Mesenchymal stem cell (in vitro differentiated cells and primary cell): ENCODE measurements around the gene AFM.

Experiments
- DNase-seq: peaks from one replicate; pipeline ENCODE4 v3.0.0-alpha.2; 2013
- H2AFZ ChIP-seq: one replicate; pipeline ENCODE4 v1.6.1; 2013; ENCODE audit warnings: low read depth, mild to moderate bottlenecking, control low read depth, inconsistent platforms, low read length, moderate library complexity
- H2AK5ac ChIP-seq: 2 replicates; pipeline ENCODE4 v1.6.1; 2013; ENCODE audit warnings: low read length, moderate library complexity, mild to moderate bottlenecking, inconsistent platforms; ENCODE audit not compliant: severe bottlenecking
- H2BK120ac ChIP-seq: one replicate; pipeline ENCODE4 v1.6.1; 2013; ENCODE audit warnings: low read depth, mild to moderate bottlenecking, inconsistent platforms, low read length, moderate library complexity
- H2BK12ac ChIP-seq, 2 experiments: one replicate each; pipeline ENCODE4 v1.6.1; 2013; ENCODE audit warnings: inconsistent platforms in 2 of 2, low read length in 2 of 2, mild to moderate bottlenecking in 2 of 2, moderate library complexity in 2 of 2, control low read depth in 1 of 2
- H2BK15ac ChIP-seq: one replicate; pipeline ENCODE4 v1.6.1; 2013; ENCODE audit warnings: mild to moderate bottlenecking, low read depth, inconsistent platforms; ENCODE audit not compliant: poor library complexity, severe bottlenecking
- H2BK5ac ChIP-seq: 2 replicates; pipeline ENCODE4 v1.6.1; 2013; ENCODE audit warnings: low read depth, mild to moderate bottlenecking, low read length, control low read depth, inconsistent platforms; ENCODE audit not compliant: poor library complexity, severe bottlenecking
- H3K14ac ChIP-seq, 2 experiments: one replicate each; pipeline ENCODE4 v1.6.1; 2013; ENCODE audit warnings: inconsistent platforms in 2 of 2, low read length in 2 of 2, control low read depth in 1 of 2, mild to moderate bottlenecking in 1 of 2, moderate library complexity in 1 of 2
- H3K18ac ChIP-seq, 2 experiments: one replicate each; pipeline ENCODE4 v1.6.1; 2013; ENCODE audit warnings: inconsistent platforms in 2 of 2, low read length in 2 of 2, control low read depth in 1 of 2, low read depth in 1 of 2, mild to moderate bottlenecking in 1 of 2
- H3K23ac ChIP-seq, 2 experiments: one replicate each; pipeline ENCODE4 v1.6.1; 2013; ENCODE audit warnings: inconsistent platforms in 2 of 2, low read length in 2 of 2, mild to moderate bottlenecking in 2 of 2, moderate library complexity in 2 of 2, control low read depth in 1 of 2
- H3K27ac ChIP-seq: 2 replicates; pipeline ENCODE4 v1.5.1; 2013; ENCODE audit warnings: mild to moderate bottlenecking, moderate library complexity, low read length, control low read depth, inconsistent platforms; ENCODE audit not compliant: poor library complexity, severe bottlenecking
- H3K27me3 ChIP-seq, 2 experiments: 2 replicates each; pipeline versions ENCODE4 v1.6.1 to v1.7.0; 2013; ENCODE audit warnings: low read length in 2 of 2, mild to moderate bottlenecking in 2 of 2, moderate library complexity in 2 of 2, control low read depth in 1 of 2, inconsistent platforms in 1 of 2; ENCODE audit not compliant: control insufficient read depth in 1 of 2, insufficient read depth in 1 of 2
- H3K36me3 ChIP-seq, 2 experiments: 2 replicates each; pipeline versions ENCODE4 v1.6.1 to v1.7.0; 2013; ENCODE audit warnings: low read length in 2 of 2, control low read depth in 1 of 2, inconsistent platforms in 1 of 2, low read depth in 1 of 2, mild to moderate bottlenecking in 1 of 2; ENCODE audit not compliant: insufficient read depth in 2 of 2, control insufficient read depth in 1 of 2
- H3K4ac ChIP-seq, 2 experiments: one replicate each; pipeline ENCODE4 v1.6.1; 2013; ENCODE audit warnings: inconsistent platforms in 2 of 2, low read length in 2 of 2, mild to moderate bottlenecking in 2 of 2, moderate library complexity in 2 of 2, control low read depth in 1 of 2, low read depth in 1 of 2
- H3K4me1 ChIP-seq: 2 replicates; pipeline ENCODE4 v1.6.1; 2013; ENCODE audit warnings: low read depth, low read length, control low read depth; ENCODE audit not compliant: control insufficient read depth, insufficient read depth
- H3K4me2 ChIP-seq: 2 replicates; pipeline ENCODE4 v1.6.1; 2013; ENCODE audit warnings: low read length, mild to moderate bottlenecking, inconsistent platforms; ENCODE audit not compliant: poor library complexity, severe bottlenecking
- H3K4me3 ChIP-seq, 2 experiments: 2 replicates each; pipeline versions ENCODE4 v1.5.1 to v1.7.0; 2013; ENCODE audit warnings: low read length in 2 of 2, mild to moderate bottlenecking in 2 of 2, control low read depth in 1 of 2, low read depth in 1 of 2; ENCODE audit not compliant: insufficient read depth in 1 of 2
- H3K79me1 ChIP-seq: replicated peaks from 2 replicates; pipeline ENCODE4 v1.6.1; 2013; ENCODE audit warnings: mild to moderate bottlenecking, control low read depth, low read length, inconsistent platforms; ENCODE audit not compliant: poor library complexity, severe bottlenecking
- H3K9ac ChIP-seq: 2 replicates; pipeline ENCODE4 v1.7.0; 2013; ENCODE audit warnings: mild to moderate bottlenecking, low read length, moderate library complexity
- H3K9me3 ChIP-seq: 2 replicates; pipeline ENCODE4 v1.7.0; 2013; ENCODE audit warnings: mild to moderate bottlenecking, low read length; ENCODE audit not compliant: control insufficient read depth
- H4K8ac ChIP-seq: one replicate; pipeline ENCODE4 v1.6.1; 2013; ENCODE audit warnings: inconsistent platforms, mild to moderate bottlenecking, low read length, moderate library complexity
- H4K91ac ChIP-seq: one replicate; pipeline ENCODE4 v1.6.1; 2013; ENCODE audit warnings: mild to moderate bottlenecking, low read length, inconsistent platforms
- WGBS: methylation state at CpG from one replicate; pipeline ENCODE4 v1.1.7; 2013; ENCODE audit warnings: mixed read lengths; 5-methylcytosine and 5-hydroxymethylcytosine counted together

The AFM gene

DNA sequence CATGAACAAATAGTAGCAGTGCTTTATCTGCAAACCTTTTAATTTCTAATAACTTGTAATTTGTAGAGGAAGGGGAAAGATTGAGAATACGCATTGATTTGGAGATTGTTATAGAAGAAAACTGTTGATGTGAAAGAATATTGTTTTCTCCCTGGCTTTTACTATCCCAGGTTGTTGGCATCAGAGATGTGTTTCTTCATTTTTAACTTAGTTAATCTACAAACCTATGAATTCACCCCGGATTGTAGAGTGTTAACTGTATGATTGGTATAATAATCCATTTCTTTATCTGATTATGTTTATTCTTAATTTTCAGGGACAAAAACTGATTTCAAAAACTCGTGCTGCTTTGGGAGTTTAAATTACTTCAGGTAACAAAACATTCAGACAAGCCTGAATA lies 26.6 kb upstream of the AFM start:
- H2BK120ac ChIP-seq = no peak overlapping the region
- H3K23ac ChIP-seq = no peak overlapping the region
- H3K79me1 ChIP-seq = no peaks in the 10 kb centered on the region
- no peak overlapping the region for H4K91ac ChIP-seq
- H3K36me3 ChIP-seq = no peaks in the 10 kb centered on the region
- no peak for DNase-seq
- no peak overlapping the region for H2AK5ac ChIP-seq
- H3K4ac ChIP-seq = no peak overlapping the region
- no peak overlapping the region for H3K9ac ChIP-seq
- no peak overlapping the region for H3K18ac ChIP-seq
- H4K8ac ChIP-seq = no peak overlapping the region
- H3K14ac ChIP-seq = no peak overlapping the region
- no peak overlapping the region for H2BK12ac ChIP-seq
- 100% methylated on average over 1 of the region's 3 CpGs for WGBS
- H3K4me1 ChIP-seq = peaks cover 4% of the 10 kb centered on the region
- H3K27ac ChIP-seq = no peak overlapping the region
- no peak overlapping the region for H2AFZ ChIP-seq
- no peak overlapping the region for H3K4me2 ChIP-seq
- H2BK15ac ChIP-seq = no peak overlapping the region
- H3K27me3 ChIP-seq = no peaks in the 10 kb centered on the region
- no peak overlapping the region for H2BK5ac ChIP-seq
- no peaks in the 10 kb centered on the region for H3K9me3 ChIP-seq
- no peak overlapping the region for H3K4me3 ChIP-seq

DNA sequence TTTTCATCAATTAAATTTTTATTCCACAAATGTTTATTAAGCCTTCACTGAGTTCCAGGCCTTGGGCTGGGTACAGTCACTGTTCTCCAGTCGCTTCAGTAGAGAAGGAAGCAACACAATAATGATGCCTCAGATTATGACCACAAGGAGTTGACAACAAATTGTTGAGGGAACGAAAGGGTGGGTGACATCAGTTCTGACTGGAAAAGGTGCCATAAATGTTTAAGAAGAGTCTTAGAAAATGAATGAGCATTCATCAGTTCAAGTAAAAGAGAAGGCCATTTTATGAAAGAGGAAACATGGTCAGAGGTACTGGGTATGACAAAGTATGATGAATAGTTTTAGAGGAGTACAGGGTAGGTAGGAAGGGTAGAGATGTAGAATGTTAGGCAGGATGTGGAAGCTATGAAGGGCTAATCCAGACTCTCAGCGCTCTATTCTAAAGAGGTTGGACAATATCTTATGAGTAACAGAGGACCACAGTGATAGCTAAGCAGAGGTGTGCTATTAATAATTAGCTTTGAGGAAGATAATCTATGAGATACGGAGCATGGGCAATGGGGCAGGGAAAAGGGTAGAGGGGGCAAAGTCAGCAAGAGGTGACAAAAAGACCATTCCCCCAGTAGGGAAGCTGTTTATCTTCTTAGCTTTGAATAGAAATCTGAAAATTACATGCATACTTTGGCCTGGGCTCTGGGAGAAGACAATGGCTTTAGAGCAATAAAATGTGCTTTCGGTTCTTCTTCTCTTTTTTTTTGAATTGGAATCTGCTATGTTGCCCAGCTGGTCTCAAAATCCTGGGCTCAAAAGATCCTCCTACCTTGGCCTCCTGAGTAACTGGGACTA lies 25.1 kb upstream of the AFM start:
- Histone ChIP-seq H3K18ac (no peak overlapping the region), H2BK5ac (no peak overlapping the region), H2AK5ac (no peak overlapping the region), H3K23ac (no peak overlapping the region), H2BK15ac (no peak overlapping the region), H3K14ac (no peak overlapping the region), H3K9ac (no peak overlapping the region), H3K36me3 (no peaks in the 10 kb centered on the region), H2BK120ac (no peak overlapping the region), H3K27me3 (no peaks in the 10 kb centered on the region), H4K8ac (no peak overlapping the region), H3K4me1 (peaks cover 2% of the 10 kb centered on the region), H2AFZ (no peak overlapping the region), H3K4ac (no peak overlapping the region), H3K27ac (no peak overlapping the region), H3K4me3 (no peak overlapping the region), H3K4me2 (no peak overlapping the region), H3K79me1 (no peaks in the 10 kb centered on the region), H2BK12ac (no peak overlapping the region), H3K9me3 (no peaks in the 10 kb centered on the region), H4K91ac (no peak overlapping the region)
- no peak for DNase-seq
- WGBS = 96% methylated on average over 5 of the region's 5 CpGs

DNA sequence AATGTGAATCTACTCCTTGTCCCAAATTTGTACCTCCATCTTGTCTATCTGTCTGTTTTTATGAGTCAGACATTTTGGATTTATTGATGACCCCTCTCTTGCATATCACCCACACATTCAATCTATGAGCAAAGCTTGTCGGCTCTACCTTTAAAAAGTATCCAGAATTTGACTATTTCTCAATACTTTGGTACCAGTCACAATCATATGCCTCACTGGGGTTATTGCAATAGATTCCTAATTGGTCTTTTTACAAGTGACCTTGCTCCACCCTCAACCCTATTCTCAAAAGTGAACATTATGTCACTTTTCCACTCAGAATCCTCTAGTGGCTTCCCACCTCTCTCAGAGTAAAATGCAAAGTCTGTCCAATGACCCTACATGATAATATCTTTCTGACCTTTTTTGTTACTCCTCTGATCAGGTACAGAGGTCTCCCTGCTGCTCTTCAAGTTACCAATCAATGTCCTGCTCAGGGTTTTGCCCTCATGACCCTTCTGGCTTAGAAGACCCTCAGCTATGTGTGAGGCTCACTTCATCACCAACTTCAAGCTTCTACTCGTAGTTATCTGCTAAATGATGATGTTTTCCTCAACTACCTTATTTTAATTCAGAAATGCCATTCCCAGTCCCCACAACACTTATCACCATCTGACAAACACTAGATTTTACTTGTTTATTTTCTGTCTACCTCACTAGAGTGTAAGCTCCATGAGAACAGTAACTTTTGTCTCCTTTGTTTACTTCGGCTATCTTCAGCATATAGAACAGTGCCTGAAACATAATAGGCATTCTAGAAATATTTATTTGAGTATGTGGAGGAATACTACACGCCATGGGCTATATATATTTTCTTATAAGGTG lies 23.1 kb upstream of the AFM start:
- no peak overlapping the region for H2BK12ac ChIP-seq
- no peak for DNase-seq

DNA sequence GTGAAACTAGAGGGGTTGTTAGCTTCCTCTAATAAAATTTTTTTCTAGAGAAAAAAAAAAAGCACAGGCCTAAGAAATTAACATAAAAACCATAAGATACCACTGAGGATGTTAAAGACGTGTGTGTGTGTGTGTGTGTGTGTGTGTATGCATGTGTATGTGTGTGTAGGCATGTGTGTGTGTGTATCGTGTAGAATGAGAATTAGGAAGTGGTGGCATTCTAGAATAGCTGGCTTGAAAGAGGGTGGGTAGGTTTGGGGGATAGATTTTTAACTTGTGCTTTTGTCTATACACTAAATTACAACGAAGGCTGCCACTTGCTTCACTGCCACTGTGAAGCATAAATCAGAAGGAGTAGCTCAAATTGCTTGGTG lies 22.5 kb upstream of the AFM start:
- no peak overlapping the region for H3K23ac ChIP-seq
- H3K4me3 ChIP-seq = no peak overlapping the region
- no peak overlapping the region for H3K4ac ChIP-seq
- no peak overlapping the region for H3K18ac ChIP-seq
- 56% methylated on average over 2 of the region's 3 CpGs for WGBS
- H2BK5ac ChIP-seq = no peak overlapping the region
- H4K91ac ChIP-seq = no peak overlapping the region
- H4K8ac ChIP-seq = no peak overlapping the region
- H3K36me3 ChIP-seq = no peaks in the 10 kb centered on the region
- H2BK12ac ChIP-seq = no peak overlapping the region
- no peaks in the 10 kb centered on the region for H3K79me1 ChIP-seq
- no peak overlapping the region for H3K4me2 ChIP-seq
- no peak overlapping the region for H3K9ac ChIP-seq
- no peak overlapping the region for H3K14ac ChIP-seq
- H2BK15ac ChIP-seq = no peak overlapping the region
- H3K27ac ChIP-seq = no peak overlapping the region
- H2AK5ac ChIP-seq = no peak overlapping the region
- no peak overlapping the region for H2AFZ ChIP-seq
- no peaks in the 10 kb centered on the region for H3K9me3 ChIP-seq
- no peaks in the 10 kb centered on the region for H3K4me1 ChIP-seq
- DNase-seq = no peak
- no peak overlapping the region for H2BK120ac ChIP-seq
- no peaks in the 10 kb centered on the region for H3K27me3 ChIP-seq

More for the DNA sequence above, 23.1 kb upstream of the AFM start:
- H3K4me1 ChIP-seq = no peaks in the 10 kb centered on the region
- H2BK120ac ChIP-seq = no peak overlapping the region
- H3K9me3 ChIP-seq = no peaks in the 10 kb centered on the region
- H3K18ac ChIP-seq = no peak overlapping the region
- no peak overlapping the region for H2AFZ ChIP-seq
- H3K9ac ChIP-seq = no peak overlapping the region
- WGBS = 83% methylated on average over 2 of the region's 4 CpGs
- H2BK5ac ChIP-seq = no peak overlapping the region
- no peak overlapping the region for H4K8ac ChIP-seq
- no peak overlapping the region for H2BK15ac ChIP-seq
- no peak overlapping the region for H3K14ac ChIP-seq
- H3K79me1 ChIP-seq = no peaks in the 10 kb centered on the region
- no peak overlapping the region for H3K23ac ChIP-seq
- no peak overlapping the region for H4K91ac ChIP-seq
- H3K4ac ChIP-seq = no peak overlapping the region
- H2AK5ac ChIP-seq = no peak overlapping the region
- no peak overlapping the region for H3K4me3 ChIP-seq
- no peak overlapping the region for H3K27ac ChIP-seq
- H3K27me3 ChIP-seq = no peaks in the 10 kb centered on the region
- H3K36me3 ChIP-seq = no peaks in the 10 kb centered on the region
- H3K4me2 ChIP-seq = no peak overlapping the region
